ENCODE results near the gene KRT76. TPM values are rescaled to one million over a fixed set of nuclear protein-coding genes. Genes with fewer than 3 reads are reported as not detected.

The KRT76 gene
- total and polyA plus RNA-seq, 2 experiments from 2014 or later = not detected

DNA sequence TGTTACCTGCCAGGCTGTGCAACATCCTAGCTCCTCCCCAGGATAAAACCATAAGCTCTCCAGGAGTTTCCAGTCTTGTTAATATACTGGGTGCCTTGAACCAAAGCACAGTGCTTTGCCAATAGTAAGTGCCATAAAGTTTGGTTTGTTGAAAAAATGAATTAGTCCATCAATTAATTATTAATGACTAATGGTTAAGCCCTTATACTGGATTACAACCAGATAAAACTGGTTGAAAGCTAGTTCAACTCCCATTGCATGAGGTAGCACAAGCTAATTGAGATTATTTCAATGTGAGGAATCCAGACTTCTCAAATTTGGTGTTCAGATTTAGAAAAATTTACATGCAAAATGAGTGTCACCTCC lies 20.4 kb upstream of the KRT76 start (continued):
- no peak for TF ChIP-seq ZNF462 (CRISPR knock-in tag; IDR thresholded peaks at IDR 0.05)
- no peak for TF ChIP-seq STAT1 (IDR thresholded peaks at IDR 0.05; ENCODE audit: unreplicated experiment)
- no peak for TF ChIP-seq EZH2 (IDR thresholded peaks at IDR 0.05; ENCODE audit: low read depth, unreplicated experiment)
- no peak for TF ChIP-seq ETS1 (IDR thresholded peaks at IDR 0.05)
- TF ChIP-seq CREB1 (CRISPR knock-in tag; IDR thresholded peaks at IDR 0.05; ENCODE audit: low read depth) = no peak

GRCh38 chr12:52796839-52797528 lies 19.8 kb upstream of the KRT76 start:
- Histone ChIP-seq H3K27me3 (ENCODE audit: insufficient read depth) (no peaks in the 10 kb centered on the region), H3K79me2 (replicated peaks; ENCODE audit: insufficient read depth) (no peaks in the 10 kb centered on the region), H3K4me3 (no peak overlapping the region), H3K4me1 (ENCODE audit: insufficient read depth) (peaks cover 25% of the 10 kb centered on the region), H3K36me3 (ENCODE audit: insufficient read depth) (no peaks in the 10 kb centered on the region), H3K4me2 (no peak overlapping the region), H4K20me1 (replicated peaks; ENCODE audit: insufficient read depth) (no peaks in the 10 kb centered on the region), H3F3A (replicated peaks; ENCODE audit: low read depth) (no peaks in the 10 kb centered on the region), H3K27ac (ENCODE audit: low read depth) (no peak overlapping the region), H3K9me2 (ENCODE audit: insufficient read depth) (peaks cover 7% of the 10 kb centered on the region), H2AFZ (no peak overlapping the region)
- no peaks in the 10 kb centered on the region for H3K36me3 Mint-ChIP-seq (ENCODE audit: low read depth)
- ATAC-seq (no peak), DNase-seq (ENCODE audit: low spot score) (no peak)
- no peaks in the 10 kb centered on the region for H3K9me3 Mint-ChIP-seq
- H3K4me3 Mint-ChIP-seq = no peak overlapping the region
- H3K27me3 Mint-ChIP-seq (ENCODE audit: insufficient read depth, low read depth, poor library complexity) = peaks cover 11% of the 10 kb centered on the region
- peaks cover 23% of the 10 kb centered on the region for H3K4me1 Mint-ChIP-seq
- no peak overlapping the region for H3K27ac Mint-ChIP-seq
- no peak for TF ChIP-seq POLR2AphosphoS5 (IDR thresholded peaks at IDR 0.05; ENCODE audit: low read depth)
- TF ChIP-seq JUNB (IDR thresholded peaks at IDR 0.05; ENCODE audit: unreplicated experiment) = no peak
- TF ChIP-seq NANOG (IDR thresholded peaks at IDR 0.05; ENCODE audit: borderline replicate concordance) = no peak
- no peak for TF ChIP-seq ZNF462 (CRISPR knock-in tag; IDR thresholded peaks at IDR 0.05)

Data from GM23338 (cell line).